Measurements from ENCODE around the gene GOLGA3. TPM values are rescaled to one million over a fixed set of nuclear protein-coding genes. Genes with fewer than 3 reads are reported as not detected.
A peak's percentile ranks its signal among the peaks of the same experiment; 100 is the strongest.

Gene GOLGA3
- total RNA-seq, 1 experiment from 2014 or later, result 62.2 TPM

DNA sequence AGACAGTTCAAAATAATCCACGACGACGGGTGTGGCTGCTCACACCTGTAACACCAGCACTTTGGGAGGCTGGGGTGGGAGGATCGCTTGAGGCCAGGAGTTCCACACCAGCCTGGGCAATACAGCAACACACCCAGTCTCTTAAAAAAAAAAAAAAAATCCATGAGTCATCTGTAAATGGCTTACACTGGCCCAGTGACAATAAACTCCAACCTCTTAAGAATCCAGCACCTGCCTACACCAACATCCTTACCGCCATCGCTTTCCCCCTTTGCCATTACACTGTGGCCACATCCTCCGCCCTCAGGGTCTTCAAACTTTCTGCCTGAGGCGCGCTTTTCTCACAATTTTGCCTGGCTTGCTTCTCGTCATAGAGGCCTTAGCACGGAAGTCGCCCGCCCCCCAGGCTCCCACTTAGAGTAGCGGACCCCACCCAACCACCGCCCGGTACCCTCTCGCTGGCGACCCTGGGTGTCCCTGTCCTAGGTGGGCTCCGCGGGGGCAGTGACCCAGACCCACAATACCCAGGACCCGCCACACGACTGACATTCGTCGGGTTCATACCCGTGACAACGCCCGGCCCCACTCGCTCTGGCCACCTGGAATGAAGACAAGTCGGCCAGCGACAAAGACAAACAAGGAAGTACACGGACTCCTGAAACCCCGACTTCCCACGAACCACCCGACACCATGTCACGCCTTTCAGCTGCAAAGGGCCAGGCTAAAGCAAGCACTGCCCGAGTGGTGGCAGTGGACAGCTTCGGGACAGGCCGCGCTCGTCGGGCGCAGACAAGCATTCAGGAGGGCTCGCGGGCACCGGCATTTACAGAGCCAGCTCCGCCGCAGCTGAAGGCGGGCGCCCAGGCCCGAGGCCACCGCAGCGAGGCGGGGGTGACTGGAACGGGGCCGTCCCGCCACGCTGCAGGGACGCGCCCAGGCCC is 636 bp downstream of the GOLGA3 start:
- no peaks in the 10 kb centered on the region for H3K9me3 Mint-ChIP-seq (ENCODE audit: unreplicated experiment)
- POLR2A ChIA-PET, result no interaction called here
- Histone ChIP-seq H3K27me3 (replicated peaks; ENCODE audit: control insufficient read depth, insufficient read depth, low read length) (no peaks in the 10 kb centered on the region), H3K4me3 (ENCODE audit: low read depth, low read length) (peak overlapping the region; percentile 99), H3K9me3 (no peaks in the 10 kb centered on the region), H3K36me3 (ENCODE audit: control insufficient read depth, insufficient read depth, low read length) (peaks cover 3% of the 10 kb centered on the region; the same call in 1 of the 2 replicates), H3K4me1 (peaks cover 11% of the 10 kb centered on the region; the same call in 1 of the 2 replicates)
- H3K27me3 Mint-ChIP-seq (ENCODE audit: insufficient read depth, unreplicated experiment), result no peaks in the 10 kb centered on the region
- TSS peak; percentile 50 for BruUV-seq (replicated peaks)
- intact Hi-C loops (cut with micrococcal nuclease; ENCODE audit: unreplicated experiment), result no loop called here
- peaks cover 70% of the 10 kb centered on the region for H3K36me3 Mint-ChIP-seq (ENCODE audit: insufficient read depth, unreplicated experiment)
- TF ChIP-seq, protein P1, sequence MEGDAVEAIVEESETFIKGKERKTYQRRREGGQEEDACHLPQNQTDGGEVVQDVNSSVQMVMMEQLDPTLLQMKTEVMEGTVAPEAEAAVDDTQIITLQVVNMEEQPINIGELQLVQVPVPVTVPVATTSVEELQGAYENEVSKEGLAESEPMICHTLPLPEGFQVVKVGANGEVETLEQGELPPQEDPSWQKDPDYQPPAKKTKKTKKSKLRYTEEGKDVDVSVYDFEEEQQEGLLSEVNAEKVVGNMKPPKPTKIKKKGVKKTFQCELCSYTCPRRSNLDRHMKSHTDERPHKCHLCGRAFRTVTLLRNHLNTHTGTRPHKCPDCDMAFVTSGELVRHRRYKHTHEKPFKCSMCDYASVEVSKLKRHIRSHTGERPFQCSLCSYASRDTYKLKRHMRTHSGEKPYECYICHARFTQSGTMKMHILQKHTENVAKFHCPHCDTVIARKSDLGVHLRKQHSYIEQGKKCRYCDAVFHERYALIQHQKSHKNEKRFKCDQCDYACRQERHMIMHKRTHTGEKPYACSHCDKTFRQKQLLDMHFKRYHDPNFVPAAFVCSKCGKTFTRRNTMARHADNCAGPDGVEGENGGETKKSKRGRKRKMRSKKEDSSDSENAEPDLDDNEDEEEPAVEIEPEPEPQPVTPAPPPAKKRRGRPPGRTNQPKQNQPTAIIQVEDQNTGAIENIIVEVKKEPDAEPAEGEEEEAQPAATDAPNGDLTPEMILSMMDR (IDR thresholded peaks at IDR 0.05; ENCODE audit: insufficient read depth in 1 of 2, low read depth in 1 of 2, low read length in 1 of 2, severe bottlenecking in 1 of 2, unreplicated experiment in 1 of 2), result no peak
- H3K27ac Mint-ChIP-seq (ENCODE audit: unreplicated experiment), result peak overlapping the region; percentile 100
- H3K4me1 Mint-ChIP-seq (ENCODE audit: low read depth, unreplicated experiment), result no peaks in the 10 kb centered on the region
- peak; percentile 46 to 53 for DNase-seq
- H3K4me3 Mint-ChIP-seq (ENCODE audit: unreplicated experiment), result peak overlapping the region; percentile 76
- CTCF ChIA-PET, result no interaction called here

GRCh38 chr12:132825861-132826260 is 2.8 kb downstream of the GOLGA3 start:
- peaks cover 11% of the 10 kb centered on the region; the same call in 1 of the 2 replicates for H3K4me1 ChIP-seq
- H3K36me3 ChIP-seq (ENCODE audit: control insufficient read depth, insufficient read depth, low read length), result peaks cover 3% of the 10 kb centered on the region; the same call in 1 of the 2 replicates
- H3K27me3 ChIP-seq (replicated peaks; ENCODE audit: control insufficient read depth, insufficient read depth, low read length), result no peaks in the 10 kb centered on the region
- CTCF ChIA-PET, result no interaction called here
- Mint-ChIP-seq H3K4me3 (ENCODE audit: unreplicated experiment) (no peak overlapping the region), H3K27me3 (ENCODE audit: insufficient read depth, unreplicated experiment) (no peaks in the 10 kb centered on the region), H3K4me1 (ENCODE audit: low read depth, unreplicated experiment) (no peaks in the 10 kb centered on the region), H3K9me3 (ENCODE audit: unreplicated experiment) (no peaks in the 10 kb centered on the region), H3K27ac (ENCODE audit: unreplicated experiment) (no peak overlapping the region), H3K36me3 (ENCODE audit: insufficient read depth, unreplicated experiment) (peaks cover 83% of the 10 kb centered on the region)
- intact Hi-C loops (cut with micrococcal nuclease; ENCODE audit: unreplicated experiment), result no loop called here
- H3K4me3 ChIP-seq (ENCODE audit: low read depth, low read length), result no peak overlapping the region
- TF ChIP-seq, protein P1 (IDR thresholded peaks at IDR 0.05; ENCODE audit: insufficient read depth in 1 of 2, low read depth in 1 of 2, low read length in 1 of 2, severe bottlenecking in 1 of 2, unreplicated experiment in 1 of 2), result no peak
- H3K9me3 ChIP-seq, result no peaks in the 10 kb centered on the region
- POLR2A ChIA-PET, result no interaction called here
- no TSS peak for BruUV-seq (replicated peaks)
- no peak for DNase-seq

- no peak overlapping the region for H3K27ac Mint-ChIP-seq (ENCODE audit: unreplicated experiment)
- H3K36me3 Mint-ChIP-seq (ENCODE audit: insufficient read depth, unreplicated experiment), result peaks cover 84% of the 10 kb centered on the region
- CTCF ChIA-PET, result no interaction called here
These were observed 3.6 kb downstream of the GOLGA3 start for GRCh38 chr12:132825089-132825488.

More at GRCh38 chr12:132825089-132825488, 3.6 kb downstream of the GOLGA3 start:
- no peak for DNase-seq
- no peaks in the 10 kb centered on the region for H3K27me3 Mint-ChIP-seq (ENCODE audit: insufficient read depth, unreplicated experiment)
- H3K36me3 ChIP-seq (ENCODE audit: control insufficient read depth, insufficient read depth, low read length), result peaks cover 3% of the 10 kb centered on the region
- POLR2A ChIA-PET, result no interaction called here
- BruUV-seq (replicated peaks), result no TSS peak
- TF ChIP-seq, protein P1 (IDR thresholded peaks at IDR 0.05; ENCODE audit: insufficient read depth in 1 of 2, low read depth in 1 of 2, low read length in 1 of 2, severe bottlenecking in 1 of 2, unreplicated experiment in 1 of 2), result no peak
- intact Hi-C loops (cut with micrococcal nuclease; ENCODE audit: unreplicated experiment), result no loop called here
- no peaks in the 10 kb centered on the region for H3K27me3 ChIP-seq (replicated peaks; ENCODE audit: control insufficient read depth, insufficient read depth, low read length)
- H3K4me1 Mint-ChIP-seq (ENCODE audit: low read depth, unreplicated experiment), result no peaks in the 10 kb centered on the region
- no peaks in the 10 kb centered on the region for H3K9me3 Mint-ChIP-seq (ENCODE audit: unreplicated experiment)
- H3K4me3 ChIP-seq (ENCODE audit: low read depth, low read length), result no peak overlapping the region
- H3K4me3 Mint-ChIP-seq (ENCODE audit: unreplicated experiment), result no peak overlapping the region
- peaks cover 11% of the 10 kb centered on the region; the same call in 1 of the 2 replicates for H3K4me1 ChIP-seq
- no peaks in the 10 kb centered on the region for H3K9me3 ChIP-seq
